Activated naive CD4-positive, alpha-beta T cell treated with anti-CD3 and anti-CD28 coated beads for 36 hours (primary cell): ENCODE measurements around the gene TFF3. TPM values are rescaled to one million over a fixed set of nuclear protein-coding genes. Genes with fewer than 3 reads are reported as not detected.

Experiments
- CTCF ChIA-PET: fragments of 350-600 bp; sonication (Branson Sonifier 250); formaldehyde crosslinking; loops from one replicate; lab custom pipeline; 2021; ENCODE audit warnings: antibody characterized with exemption; lab: Charles Lee
- DNase-seq: peaks from one replicate; pipeline ENCODE4 v3.0.0-alpha.2; 2020
- H3K27ac Mint-ChIP-seq: one replicate; pipeline ENCODE4 v1.8.0; 2021; ENCODE audit warnings: mild to moderate bottlenecking, mixed read lengths
- H3K27me3 Mint-ChIP-seq: one replicate; pipeline ENCODE4 v1.8.0; 2021; ENCODE audit warnings: low read depth, mixed read lengths
- H3K36me3 Mint-ChIP-seq: one replicate; pipeline ENCODE4 v1.8.0; 2021; ENCODE audit warnings: low read depth, mixed read lengths
- H3K4me1 Mint-ChIP-seq: one replicate; pipeline ENCODE4 v1.8.0; 2021; ENCODE audit warnings: low read depth, mixed read lengths
- H3K4me3 Mint-ChIP-seq: one replicate; pipeline ENCODE4 v1.8.0; 2021; ENCODE audit warnings: mild to moderate bottlenecking, moderate library complexity, mixed read lengths
- H3K9me3 Mint-ChIP-seq: one replicate; pipeline ENCODE4 v1.8.0; 2021; ENCODE audit warnings: mixed read lengths
- intact Hi-C: fragments of 100-400 bp; cut with micrococcal nuclease; formaldehyde crosslinking; loops from one replicate; pipeline ENCODE4 v1.15.1; 2023
- total RNA-seq, 2 experiments: library from RNA; stranded (reverse); gene quantifications; one replicate each; pipeline ENCODE4 v1.2.3, GENCODE V29; 2021

TFF3 gene
- total RNA-seq, 2 experiments from 2014 or later, result not detected

DNA sequence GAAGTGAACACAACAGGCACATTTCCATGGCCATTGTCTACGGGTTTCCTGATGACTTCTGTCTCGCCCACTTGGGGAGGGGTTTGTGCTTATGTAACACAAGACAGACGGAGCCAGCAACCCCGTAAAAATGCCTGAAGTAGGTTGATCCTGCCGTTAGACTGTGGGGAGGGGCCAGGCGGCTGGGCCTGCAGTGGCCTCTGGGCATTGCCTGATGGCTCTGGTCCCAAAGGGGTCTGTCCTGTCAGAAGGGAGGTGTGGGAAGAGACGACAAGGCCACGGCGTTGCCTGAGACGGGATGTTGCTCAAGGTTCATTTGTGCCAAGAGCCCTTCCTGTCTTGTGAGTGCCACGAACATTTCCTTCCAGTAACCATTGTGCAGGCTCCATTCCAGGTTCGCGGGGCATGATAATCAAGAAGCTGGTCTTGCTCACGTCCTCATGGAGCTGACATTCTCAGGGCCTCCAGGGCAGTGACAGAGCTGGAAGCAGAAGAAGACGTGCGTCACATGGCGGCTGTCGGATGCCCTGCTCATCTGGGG is 51.5 kb downstream of the TFF3 start:
- no peak for DNase-seq
- CTCF ChIA-PET, result interaction anchor here (1.1 to 1.9 kb wide), 3 partner anchors 100 to 118 kb away, joined by 4 to 8 read pairs (median 7); no protein-coding TSS in a partner anchor
- intact Hi-C loops, result no loop called here
- no peak overlapping the region for H3K4me3 Mint-ChIP-seq
- no peaks in the 10 kb centered on the region for H3K9me3 Mint-ChIP-seq
- H3K27ac Mint-ChIP-seq, result no peak overlapping the region
- no peaks in the 10 kb centered on the region for H3K27me3 Mint-ChIP-seq
- H3K4me1 Mint-ChIP-seq, result peaks cover 25% of the 10 kb centered on the region
- no peaks in the 10 kb centered on the region for H3K36me3 Mint-ChIP-seq

- CTCF ChIA-PET, result interaction anchor here (1.1 to 1.9 kb wide), 3 partner anchors 99 to 117 kb away, joined by 4 to 8 read pairs (median 7); no protein-coding TSS in a partner anchor
- Mint-ChIP-seq H3K9me3 (no peaks in the 10 kb centered on the region), H3K4me3 (no peak overlapping the region), H3K4me1 (peaks cover 24% of the 10 kb centered on the region), H3K27ac (no peak overlapping the region), H3K27me3 (no peaks in the 10 kb centered on the region), H3K36me3 (no peaks in the 10 kb centered on the region)
- intact Hi-C loops, result no loop called here
- no peak for DNase-seq
These were observed 52.4 kb downstream of the TFF3 start for GRCh38 chr21:42262831-42263231.

DNA sequence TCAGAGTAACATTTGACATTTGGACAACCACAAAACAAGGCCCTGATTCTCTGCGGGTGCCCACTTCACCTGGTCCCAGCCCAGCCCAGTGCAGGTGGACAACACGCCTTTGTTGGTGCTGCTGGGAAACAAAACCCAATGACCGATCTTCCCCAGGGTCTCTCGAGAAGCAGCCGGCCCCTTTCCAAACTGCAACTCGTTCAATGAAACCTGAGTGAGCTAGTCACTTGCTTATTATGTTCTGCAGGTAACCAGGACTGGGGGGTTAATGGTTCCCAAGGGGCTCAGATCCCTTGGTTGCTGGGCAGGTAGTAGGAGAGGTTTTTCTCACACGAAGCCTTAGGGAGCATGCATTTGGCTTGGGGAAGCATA is 53.4 kb downstream of the TFF3 start:
- intact Hi-C loops, result no loop called here
- no peak for DNase-seq
- Mint-ChIP-seq H3K36me3 (no peaks in the 10 kb centered on the region), H3K4me1 (peaks cover 16% of the 10 kb centered on the region), H3K9me3 (no peaks in the 10 kb centered on the region), H3K27me3 (no peaks in the 10 kb centered on the region), H3K4me3 (no peak overlapping the region), H3K27ac (no peak overlapping the region)
- CTCF ChIA-PET, result interaction anchor here (4.0 to 4.3 kb wide), 2 partner anchors 96 to 115 kb away, joined by 110 to 111 read pairs; no protein-coding TSS in a partner anchor

Other genes starting within 250 kb of the TFF3 start
- not detected for gene UMODL1, start 244.1 kb downstream of the TFF3 start, total RNA-seq
- 10 to 100 TPM; 27.8 to 28.7 TPM for gene ABCG1, start 96.3 kb downstream of the TFF3 start, total RNA-seq
- not detected for gene TFF2, start 35.6 kb upstream of the TFF3 start, total RNA-seq
- not detected for gene TFF1, start 51.1 kb upstream of the TFF3 start, total RNA-seq
- gene TMPRSS3, start 80.6 kb upstream of the TFF3 start, total RNA-seq, result 10 to 100 TPM; 10.9 to 11.5 TPM
- 10 to 100 TPM; 13.5 to 14.9 TPM for gene UBASH3A, start 88.5 kb upstream of the TFF3 start, total RNA-seq
- gene RSPH1, start 180.8 kb upstream of the TFF3 start, total RNA-seq, result under 1 TPM in 1 of 2 experiments, not detected in 1; 0.22 TPM
- 10 to 100 TPM; 18.4 to 18.7 TPM for gene SLC37A1, start 198.4 kb upstream of the TFF3 start, total RNA-seq